ENCODE results near the gene KANTR. TPM values are rescaled to one million over a fixed set of nuclear protein-coding genes. Genes with fewer than 3 reads are reported as not detected.

KANTR gene
- total RNA-seq: 8.6 and 9.0 TPM in 2 replicates

GRCh38 chrX:53093748-53094581 is at the start of gene KANTR:
KANTR (plus strand) TSS chrX:53094142; CDS start chrX:53124273, 30,131 bp downstream.
- intact Hi-C loops (cut with micrococcal nuclease): loop anchor here (1.0 to 10.0 kb wide), 7 partner anchors 12 to 1713 kb away; partner anchors contain the start of genes FAM120C, KDM5C, MAGED2 and TSPYL2

- intact Hi-C loops (cut with micrococcal nuclease): no loop called here
Measured at GRCh38 chrX:53044995-53045394, 48.9 kb upstream of the KANTR start.

- intact Hi-C loops (cut with micrococcal nuclease): no loop called here
Measured at GRCh38 chrX:53047228-53047627, 46.7 kb upstream of the KANTR start.

DNA sequence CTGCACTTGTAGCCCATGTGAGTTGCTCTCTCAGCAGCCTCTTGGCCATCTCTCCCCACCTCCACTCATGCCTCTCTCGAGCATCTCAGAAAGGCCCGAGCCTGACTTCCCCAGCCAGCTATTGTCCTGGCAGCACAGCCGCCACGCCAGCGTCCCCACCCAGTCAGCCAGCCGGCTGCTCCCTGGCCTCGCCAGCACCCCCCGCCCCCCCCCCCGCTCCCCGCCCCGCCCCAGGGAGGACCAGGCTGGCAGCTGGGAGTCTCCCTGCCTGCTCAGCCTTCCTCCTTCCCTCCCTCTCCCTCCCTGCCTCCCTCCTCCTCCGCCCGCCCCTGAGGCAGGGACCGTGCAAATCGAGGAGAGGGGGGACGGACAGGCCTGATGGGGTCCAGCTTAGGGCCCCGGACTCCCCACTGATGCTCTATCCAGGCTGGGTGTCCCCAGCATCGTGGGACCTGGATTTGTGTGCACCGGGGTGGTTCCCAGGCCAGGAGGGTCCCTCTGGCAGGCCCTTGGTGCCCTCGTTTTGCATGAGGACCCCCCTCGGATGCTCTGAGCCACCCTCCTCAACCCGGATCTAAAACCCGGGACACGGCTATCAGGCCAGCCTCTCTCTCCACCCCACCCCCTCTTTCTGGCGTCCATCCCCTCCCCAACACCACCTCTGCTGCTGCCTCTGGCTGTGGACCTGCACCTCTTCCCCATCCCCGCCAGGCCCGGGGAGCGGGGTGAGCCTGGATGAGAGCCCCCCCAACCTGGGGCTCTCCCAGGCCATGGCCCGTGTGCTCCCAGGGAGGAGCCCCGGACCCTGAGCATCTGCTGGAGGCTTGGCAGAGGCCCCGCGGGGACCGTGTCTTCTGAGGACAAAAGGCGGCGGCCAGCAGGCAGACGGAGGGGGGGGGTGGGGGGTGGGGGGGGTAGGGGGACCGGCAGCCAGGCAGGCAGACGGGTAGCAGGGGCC is 45.5 kb upstream of the KANTR start, which contains the start of gene GPR173:
Gene GPR173 (plus strand): TSS at position 621 of the 958 bp plus-strand sequence. CDS start 27,833 bp downstream, outside the sequence.
- intact Hi-C loops (cut with micrococcal nuclease): no loop called here

DNA sequence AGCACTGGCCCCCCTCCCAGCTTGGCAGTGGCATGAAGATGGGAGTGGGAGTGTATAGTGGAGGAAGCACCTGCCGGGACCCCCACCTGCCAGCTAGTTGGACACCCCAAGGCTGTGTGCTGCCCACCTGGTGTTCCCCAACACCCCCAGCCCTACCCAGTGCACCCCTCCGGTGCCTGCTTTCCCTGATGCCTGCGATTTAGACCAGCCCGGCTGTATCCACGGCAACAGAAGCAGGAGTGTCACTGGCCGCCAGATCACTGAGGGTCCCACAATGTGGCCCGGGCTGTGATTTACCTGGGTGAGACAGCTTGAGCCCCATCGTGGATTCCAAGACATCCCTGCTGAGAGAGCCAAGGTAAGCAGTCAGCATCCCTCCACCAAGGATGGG is 44.8 kb upstream of the KANTR start:
- intact Hi-C loops (cut with micrococcal nuclease): no loop called here

DNA sequence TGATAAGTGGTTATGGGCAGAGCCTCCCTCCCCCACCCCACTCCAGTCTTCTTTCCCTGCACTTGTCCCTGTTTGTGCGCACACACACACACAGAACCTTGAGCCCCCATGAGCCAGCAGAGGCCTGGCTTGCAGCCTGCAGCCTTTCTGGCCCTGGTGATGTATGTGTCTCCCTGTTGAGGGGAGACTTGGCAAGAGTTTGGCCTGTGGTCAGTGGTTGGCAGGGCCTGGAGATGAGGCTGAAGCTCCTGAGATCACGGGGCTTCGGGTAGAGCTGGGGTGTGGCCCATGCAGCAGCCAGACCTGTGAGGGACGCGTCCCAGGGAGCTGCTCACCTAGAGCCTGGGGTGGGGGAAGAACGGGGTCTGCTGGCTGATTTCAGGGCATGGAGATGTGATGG is 43.1 kb upstream of the KANTR start:
- intact Hi-C loops (cut with micrococcal nuclease): no loop called here

GRCh38 chrX:53055244-53055849 is 38.6 kb upstream of the KANTR start:
- intact Hi-C loops (cut with micrococcal nuclease): no loop called here

GRCh38 chrX:53056292-53056691 is 37.6 kb upstream of the KANTR start:
- intact Hi-C loops (cut with micrococcal nuclease): no loop called here

GRCh38 chrX:53065104-53065503 is 28.8 kb upstream of the KANTR start:
- intact Hi-C loops (cut with micrococcal nuclease): no loop called here

GRCh38 chrX:53071064-53071463 is 22.9 kb upstream of the KANTR start:
- intact Hi-C loops (cut with micrococcal nuclease): loop anchor here (1.0 to 5.0 kb wide), 4 partner anchors 11 to 151 kb away; partner anchors contain the start of gene TSPYL2

- intact Hi-C loops (cut with micrococcal nuclease): loop anchor here (1.0 to 5.0 kb wide), 4 partner anchors 10 to 150 kb away; partner anchors contain the start of gene TSPYL2
Measured at GRCh38 chrX:53071604-53072417, 22.1 kb upstream of the KANTR start.

DNA sequence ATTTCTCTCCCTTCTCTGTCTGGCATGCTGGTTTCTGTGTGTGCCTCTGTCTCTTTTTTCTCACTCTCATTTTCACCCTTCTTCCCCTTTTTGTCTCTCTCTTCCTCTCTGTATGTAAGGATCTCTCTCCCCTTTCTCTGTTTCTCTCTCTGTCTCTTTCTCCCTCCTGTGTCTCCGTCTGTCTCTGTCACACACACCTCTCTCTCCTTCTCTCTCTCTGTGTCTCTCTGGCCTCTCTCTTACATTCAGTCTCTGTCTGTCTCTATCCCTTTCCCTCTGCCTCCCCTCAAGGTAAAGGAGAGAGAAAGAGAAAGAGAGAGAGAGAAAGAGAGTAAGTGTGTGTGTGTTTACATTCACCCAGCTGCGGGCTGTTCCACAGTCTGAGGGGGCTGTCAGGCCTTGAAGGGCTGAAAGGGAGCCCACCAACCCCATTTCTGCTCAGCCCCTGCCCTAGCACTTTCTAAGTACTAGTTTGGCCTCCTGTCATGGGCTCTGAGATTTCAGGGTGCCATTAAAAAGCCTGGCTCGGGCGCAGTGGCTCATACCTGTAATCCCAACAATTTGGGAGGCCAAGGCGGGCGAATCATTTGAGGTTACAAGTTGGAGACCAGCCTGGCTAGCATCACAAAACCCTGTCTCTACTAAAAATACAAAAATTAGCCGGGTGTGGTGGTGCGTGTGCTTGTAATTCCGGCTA is 21.4 kb upstream of the KANTR start:
- intact Hi-C loops (cut with micrococcal nuclease): loop anchor here (5.0 kb wide), 1 partner anchor 150 kb away; no protein-coding TSS in a partner anchor

- intact Hi-C loops (cut with micrococcal nuclease): loop anchor here (5.0 kb wide), 1 partner anchor 149 kb away; no protein-coding TSS in a partner anchor
Measured at GRCh38 chrX:53073115-53073586, 20.8 kb upstream of the KANTR start.

GRCh38 chrX:53075011-53075410 is 18.9 kb upstream of the KANTR start:
- intact Hi-C loops (cut with micrococcal nuclease): no loop called here

GRCh38 chrX:53076671-53077070 is 17.3 kb upstream of the KANTR start:
- intact Hi-C loops (cut with micrococcal nuclease): no loop called here

GRCh38 chrX:53077207-53078197 is 16.4 kb upstream of the KANTR start:
- intact Hi-C loops (cut with micrococcal nuclease): no loop called here

GRCh38 chrX:53078943-53079342 is 15.0 kb upstream of the KANTR start:
- intact Hi-C loops (cut with micrococcal nuclease): no loop called here
